Measurements from ENCODE around the gene WIF1.

Gene WIF1

DNA sequence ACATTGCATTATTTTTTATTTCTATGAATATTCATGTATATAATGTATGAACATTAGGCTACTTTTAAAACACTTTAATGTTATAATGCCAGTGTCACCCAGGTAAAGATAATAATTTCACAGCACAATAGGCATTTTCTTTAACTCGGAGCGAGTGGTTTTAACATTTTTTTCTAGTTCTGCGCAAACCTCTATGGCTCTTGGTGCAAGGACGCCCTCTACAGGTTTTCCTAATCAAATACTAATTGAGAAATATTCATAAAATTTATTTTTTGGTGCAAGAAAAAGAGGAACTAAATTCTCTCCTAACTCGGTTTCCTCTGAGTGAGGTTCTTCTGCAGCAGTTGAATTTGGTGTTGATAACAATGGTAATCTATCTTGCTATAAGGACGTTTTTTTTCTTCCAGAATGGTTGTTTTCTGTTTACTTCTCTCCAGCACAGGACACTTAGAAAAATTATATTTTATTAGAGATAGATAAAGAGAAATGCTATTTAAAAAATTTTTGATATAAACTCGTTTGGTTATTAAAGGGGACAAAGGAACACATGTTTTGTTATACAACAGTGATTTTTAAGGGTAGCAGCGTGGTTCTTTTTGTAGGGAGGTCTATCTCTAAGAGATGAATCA is 2.4 kb upstream of the WIF1 start:
- no peak overlapping the region for H3K27ac ChIP-seq
- DNase-seq (ENCODE audit: low read depth, low spot score), result no peak

DNA sequence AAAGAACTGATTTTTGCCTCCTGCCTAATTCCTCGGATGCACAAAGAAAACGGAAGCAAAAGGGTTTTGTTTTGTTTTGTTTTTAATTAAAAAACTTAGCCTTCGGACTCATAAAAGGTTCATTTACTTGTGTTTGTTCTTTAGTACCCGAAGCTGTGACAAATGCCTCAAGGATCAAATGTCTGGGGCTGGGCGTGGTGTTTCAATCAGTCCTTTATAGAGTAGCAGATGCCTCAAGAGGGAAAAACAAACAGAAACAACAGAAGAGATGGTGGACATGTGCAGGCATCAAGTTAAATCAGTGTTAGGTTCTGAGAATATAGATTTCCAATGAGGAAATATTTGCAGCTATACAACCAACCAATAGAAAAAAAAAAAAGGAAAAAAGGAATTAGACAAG is 1.6 kb upstream of the WIF1 start:
- no peak overlapping the region for H3K27ac ChIP-seq
- no peak for DNase-seq (ENCODE audit: low read depth, low spot score)

DNA sequence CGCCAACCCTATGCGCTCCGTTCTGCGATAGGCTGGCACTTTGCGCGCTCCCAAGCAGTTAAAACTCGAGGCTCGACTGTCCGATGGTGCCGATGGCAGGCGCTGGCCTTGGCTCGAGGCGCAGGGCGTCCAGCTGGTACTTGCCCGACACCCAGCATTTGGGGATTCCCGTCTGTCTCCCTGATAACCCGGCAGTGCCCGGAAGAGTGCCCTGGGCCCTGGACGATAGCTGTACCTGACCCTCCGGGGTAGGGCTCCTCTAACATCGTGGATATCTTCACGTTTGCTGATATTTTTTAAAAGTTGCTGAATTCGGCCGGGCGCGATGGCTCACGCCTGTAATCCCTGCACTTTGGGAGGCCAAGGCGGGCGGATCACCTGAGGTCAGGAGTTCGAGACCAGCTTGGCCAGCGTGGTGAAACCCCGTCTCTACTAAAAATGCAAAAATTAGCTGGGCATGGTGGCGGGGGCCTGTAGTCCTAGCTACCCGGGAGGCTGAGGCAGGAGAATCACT is 908 bp upstream of the WIF1 start:
- no peak for DNase-seq (ENCODE audit: low read depth, low spot score)
- no peak overlapping the region for H3K27ac ChIP-seq

DNA sequence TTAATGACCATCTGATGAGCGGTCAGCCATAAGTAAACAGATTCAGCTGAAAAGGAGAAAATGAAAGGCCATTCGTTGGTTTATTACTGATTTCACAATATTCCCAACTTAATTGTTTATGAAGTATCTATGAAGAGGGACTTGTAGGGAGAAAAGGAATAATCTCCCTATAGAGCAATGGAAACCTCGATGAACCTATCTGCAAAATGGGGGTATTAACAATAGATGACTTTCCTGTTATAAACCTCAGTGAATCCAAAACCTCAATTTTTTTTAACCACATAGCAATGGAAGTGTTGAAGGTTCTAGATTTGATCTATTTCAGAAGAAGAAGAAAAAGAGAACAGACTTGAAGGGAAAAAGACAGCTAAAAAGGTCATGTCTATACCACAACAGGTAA is 2.0 kb downstream of the WIF1 start:
- no peak for DNase-seq (ENCODE audit: low read depth, low spot score)
- H3K27ac ChIP-seq, result no peak overlapping the region

DNA sequence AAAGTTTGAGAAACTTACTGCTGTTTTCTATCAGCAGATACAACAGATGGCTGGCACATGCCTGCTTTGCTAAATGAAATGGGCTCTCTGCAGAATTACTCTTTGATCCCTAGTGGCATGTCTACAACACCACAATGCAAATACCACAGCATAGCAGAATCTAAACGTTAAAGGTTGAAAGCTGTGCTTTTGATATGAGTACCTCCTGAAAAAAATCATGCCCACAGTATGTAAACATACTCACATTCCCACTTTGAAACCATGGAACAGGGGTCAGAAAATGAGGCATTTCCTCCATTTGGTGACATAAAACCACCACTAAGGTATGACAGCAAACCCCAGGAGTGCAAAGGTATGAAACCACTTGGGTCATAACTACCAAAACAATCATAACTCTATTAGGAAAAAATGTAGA is 7.5 kb downstream of the WIF1 start:
- H3K27ac ChIP-seq, result no peak overlapping the region
- no peak for DNase-seq (ENCODE audit: low read depth, low spot score)

DNA sequence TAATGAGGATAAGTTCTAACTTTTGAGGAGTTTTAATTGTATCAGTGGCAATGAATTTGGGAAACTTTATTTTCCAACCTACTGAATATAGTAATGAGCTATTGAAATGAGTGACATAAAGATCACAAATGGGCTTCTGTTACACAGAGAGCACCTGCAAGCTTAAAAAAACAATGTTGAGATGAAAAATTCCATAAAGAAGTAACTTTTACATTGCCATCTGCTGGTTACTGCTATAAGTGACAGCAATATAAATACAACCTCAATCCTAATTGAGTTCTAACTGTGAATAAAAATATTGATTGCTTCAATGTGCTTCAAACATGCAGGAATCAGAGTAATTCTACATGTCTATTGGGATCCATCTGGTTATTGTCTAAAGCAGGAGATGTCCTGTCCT is 14.2 kb downstream of the WIF1 start:
- DNase-seq (ENCODE audit: low read depth, low spot score), result no peak
- no peak overlapping the region for H3K27ac ChIP-seq

DNA sequence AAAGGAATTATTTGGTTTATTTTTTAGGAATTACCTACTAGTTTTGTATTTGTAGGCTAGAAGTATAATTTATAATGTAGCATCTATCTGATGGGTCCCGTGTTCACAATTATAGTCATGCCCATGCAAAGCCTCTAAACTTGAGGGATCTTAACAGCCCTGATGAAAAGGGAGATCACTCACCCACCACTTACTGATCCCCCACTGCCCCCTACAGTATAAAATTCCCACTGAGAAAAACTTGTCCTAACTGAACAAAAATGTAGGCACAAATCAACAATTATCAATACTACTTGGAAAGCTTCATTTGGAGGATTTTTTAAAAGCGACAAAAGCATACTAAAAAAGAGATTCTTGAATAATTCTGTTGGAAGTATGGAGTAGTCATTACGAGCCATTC is 21.0 kb downstream of the WIF1 start:
- no peak for DNase-seq (ENCODE audit: low read depth, low spot score)
- no peak overlapping the region for H3K27ac ChIP-seq

DNA sequence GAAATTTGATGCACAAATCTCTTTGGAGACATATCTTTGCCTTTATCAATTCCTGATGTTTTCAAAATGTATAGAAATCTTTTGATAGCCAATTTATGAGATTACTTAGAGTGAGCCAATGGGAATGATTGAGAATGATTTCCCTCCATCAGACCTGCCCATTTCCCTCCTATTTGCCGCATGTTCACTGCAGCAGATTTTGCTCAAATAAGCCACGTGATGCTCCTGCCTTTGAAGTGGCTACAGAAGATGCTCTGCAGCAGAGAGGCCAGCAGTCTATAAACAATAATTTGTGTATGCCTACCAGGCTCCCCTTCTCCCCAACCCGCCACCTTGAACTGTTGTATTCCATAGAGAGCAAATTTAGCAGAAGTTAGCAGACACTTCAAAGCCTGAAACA is 21.9 kb downstream of the WIF1 start:
- DNase-seq (ENCODE audit: low read depth, low spot score), result no peak
- H3K27ac ChIP-seq, result no peak overlapping the region

DNA sequence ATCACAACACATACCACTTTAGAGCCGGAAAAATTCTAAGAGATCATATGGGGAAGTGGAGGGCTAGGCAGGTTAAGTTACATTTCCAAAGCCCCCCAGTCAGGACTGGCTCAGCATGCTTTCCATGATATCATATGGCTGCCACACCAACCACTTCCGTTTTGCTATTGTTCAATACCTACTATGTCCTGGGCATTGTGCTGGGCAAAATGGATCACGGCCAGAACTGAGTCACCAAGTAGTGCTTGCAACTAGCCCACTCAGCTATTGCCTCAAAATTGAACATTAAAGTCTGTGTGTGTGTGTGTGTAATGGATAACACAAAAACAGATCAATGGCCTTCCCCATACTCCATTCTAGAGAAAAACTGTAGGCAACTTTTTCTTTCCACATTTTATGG is 22.7 kb downstream of the WIF1 start:
- DNase-seq (ENCODE audit: low read depth, low spot score), result no peak
- no peak overlapping the region for H3K27ac ChIP-seq

DNA sequence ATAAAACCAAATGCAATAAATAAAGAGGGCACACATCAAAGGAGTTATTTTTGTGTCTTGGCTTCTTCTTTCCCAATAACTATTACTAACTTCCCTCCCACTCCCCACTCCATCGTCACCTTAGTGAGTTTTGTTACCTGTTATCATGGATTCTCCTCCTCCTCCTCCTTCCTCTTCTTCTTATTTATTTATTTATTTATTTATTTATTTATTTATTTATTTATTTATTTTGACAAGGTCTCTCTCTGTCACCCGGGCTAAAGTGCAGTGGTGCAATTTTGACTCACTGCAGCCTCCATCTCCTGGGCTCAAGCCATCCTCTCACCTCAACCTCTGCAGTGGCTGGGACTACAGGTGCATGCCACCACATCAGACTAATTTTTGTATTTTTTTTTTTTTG is 26.4 kb downstream of the WIF1 start:
- no peak overlapping the region for H3K27ac ChIP-seq
- no peak for DNase-seq (ENCODE audit: low read depth, low spot score)

DNA sequence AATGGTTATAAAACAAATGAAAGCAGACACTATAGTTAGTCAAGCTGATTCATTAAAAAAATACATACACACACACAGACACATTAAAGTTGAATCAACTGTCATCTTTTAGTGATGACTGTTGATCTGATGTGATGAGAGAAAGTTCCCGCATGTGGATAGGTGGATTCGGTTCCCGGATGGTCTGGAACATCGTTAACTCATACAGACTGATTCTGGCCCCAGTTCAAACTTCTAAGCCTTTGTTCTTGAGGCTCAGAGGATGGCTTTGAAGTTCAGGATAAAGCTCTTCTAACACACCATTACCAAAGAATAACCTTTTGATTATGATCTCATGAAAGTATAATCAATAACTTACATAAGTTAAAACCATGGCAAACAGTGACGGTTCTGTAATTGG is 27.5 kb downstream of the WIF1 start:
- H3K27ac ChIP-seq, result no peak overlapping the region
- DNase-seq (ENCODE audit: low read depth, low spot score), result no peak

DNA sequence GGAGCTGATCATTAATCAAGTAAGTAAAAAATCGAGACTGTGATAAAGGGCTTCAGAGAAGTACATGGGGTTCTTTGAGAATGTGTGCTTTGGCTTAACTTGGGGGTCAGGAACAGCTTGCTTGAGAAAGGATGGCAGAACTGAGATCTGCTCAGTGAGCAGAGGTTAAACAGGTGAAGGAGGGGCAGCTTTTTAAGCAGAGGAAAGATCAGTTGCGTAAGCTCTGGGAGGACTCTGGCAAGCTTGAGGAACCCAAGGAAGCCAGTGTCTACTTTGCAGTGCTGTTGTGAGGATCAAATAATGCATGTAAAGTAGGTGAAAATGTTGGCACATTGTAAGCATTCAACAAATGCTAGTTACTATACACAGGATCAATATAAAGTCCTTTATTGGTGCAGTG is 30.6 kb downstream of the WIF1 start:
- no peak overlapping the region for H3K27ac ChIP-seq
- DNase-seq (ENCODE audit: low read depth, low spot score), result no peak

DNA sequence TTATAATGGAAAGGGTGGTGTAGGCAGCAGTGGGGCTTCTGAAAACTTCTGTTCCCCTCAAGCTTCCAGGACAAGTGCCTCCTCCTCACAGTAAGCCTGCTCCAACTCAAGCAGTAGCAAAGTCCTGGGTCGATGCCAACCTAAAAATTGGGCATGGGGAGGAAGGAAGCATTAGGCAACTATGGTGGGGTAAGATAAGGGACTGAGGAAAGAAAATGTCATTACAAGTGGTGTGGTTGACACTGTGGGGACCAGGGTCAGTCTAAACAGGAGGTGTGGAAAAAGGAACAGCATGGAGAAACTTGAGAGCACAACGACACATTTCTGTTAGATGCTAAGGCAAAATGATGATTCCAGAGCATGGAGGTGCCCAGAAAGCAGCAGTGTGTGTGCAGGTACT is 34.9 kb downstream of the WIF1 start:
- no peak overlapping the region for H3K27ac ChIP-seq
- no peak for DNase-seq (ENCODE audit: low read depth, low spot score)

DNA sequence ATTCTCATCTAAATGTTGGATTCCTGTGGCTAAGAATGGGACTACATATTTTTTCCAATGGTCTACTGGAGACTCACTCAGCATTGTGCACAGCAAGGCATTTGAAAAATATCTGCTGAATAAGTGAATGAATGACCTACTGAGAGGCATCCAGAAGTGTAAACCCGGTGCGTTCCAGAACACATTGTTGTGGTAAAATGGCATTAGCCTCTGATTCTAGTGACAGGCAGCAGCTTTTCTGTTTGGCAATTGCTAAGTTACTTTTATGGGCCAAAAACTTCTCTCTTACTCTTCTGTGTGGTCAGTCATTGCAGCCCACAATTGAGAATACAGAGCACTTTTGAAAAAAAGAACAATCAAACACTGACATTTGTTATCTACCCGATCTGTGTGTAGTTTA is 36.5 kb downstream of the WIF1 start:
- H3K27ac ChIP-seq, result no peak overlapping the region
- no peak for DNase-seq (ENCODE audit: low read depth, low spot score)

DNA sequence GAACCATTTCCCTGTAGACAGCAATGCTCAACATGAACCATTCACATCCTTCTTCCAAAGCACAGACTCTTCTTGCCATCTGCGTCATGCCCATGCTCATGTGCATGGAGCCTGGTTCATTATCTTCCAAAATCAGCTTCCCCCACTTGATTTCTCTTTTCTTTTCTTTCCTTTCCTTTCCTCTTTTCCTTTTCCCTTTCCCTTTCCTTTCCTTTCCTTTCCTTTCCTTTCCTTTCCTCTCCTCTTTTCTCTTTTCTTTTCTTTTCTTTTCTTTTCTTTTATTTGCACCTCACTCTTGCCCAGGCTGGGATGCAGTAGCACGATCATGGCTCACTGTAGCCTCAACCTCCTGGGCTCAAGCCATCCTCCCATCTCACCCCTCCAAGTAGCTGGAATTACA is 37.5 kb downstream of the WIF1 start:
- H3K27ac ChIP-seq, result no peak overlapping the region
- no peak for DNase-seq (ENCODE audit: low read depth, low spot score)

DNA sequence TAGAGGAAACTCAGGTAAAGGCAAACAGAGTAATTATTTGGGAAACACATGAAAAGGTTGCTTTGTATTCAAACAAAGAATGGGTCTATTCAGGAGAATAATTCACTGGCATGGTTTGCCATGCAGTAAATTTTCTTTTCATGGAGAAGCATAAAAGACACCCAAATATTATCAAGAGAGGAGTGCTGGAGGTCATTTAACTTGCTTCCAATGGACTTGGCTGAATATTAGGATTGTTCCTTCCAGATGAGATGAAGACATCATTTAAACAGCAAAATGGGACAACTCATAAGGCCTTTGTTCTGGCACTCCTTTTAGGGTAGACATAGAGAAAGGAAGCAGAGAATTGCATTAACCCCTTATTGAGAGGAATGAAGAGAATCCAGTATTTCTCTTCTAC is 38.7 kb downstream of the WIF1 start:
- H3K27ac ChIP-seq, result no peak overlapping the region
- no peak for DNase-seq (ENCODE audit: low read depth, low spot score)

DNA sequence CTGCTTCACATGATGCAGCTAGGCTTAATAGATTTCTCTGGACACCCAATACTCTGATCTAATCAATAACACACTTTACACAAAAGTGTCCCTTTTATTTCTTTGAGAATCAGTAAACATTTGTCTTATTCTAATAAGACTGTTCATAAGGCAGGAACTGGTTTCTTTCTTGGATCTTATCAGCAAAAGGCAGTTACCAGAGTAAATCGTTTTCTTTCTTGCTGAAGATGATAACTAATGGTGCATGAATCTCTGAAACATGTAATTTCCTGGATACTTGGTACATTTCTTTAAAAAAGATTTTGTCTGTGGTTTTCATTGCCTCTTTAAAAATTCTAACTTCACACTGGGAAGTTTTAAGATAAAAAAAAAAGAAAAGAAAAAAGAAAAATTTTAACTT is 39.6 kb downstream of the WIF1 start:
- no peak overlapping the region for H3K27ac ChIP-seq
- DNase-seq (ENCODE audit: low read depth, low spot score), result no peak

DNA sequence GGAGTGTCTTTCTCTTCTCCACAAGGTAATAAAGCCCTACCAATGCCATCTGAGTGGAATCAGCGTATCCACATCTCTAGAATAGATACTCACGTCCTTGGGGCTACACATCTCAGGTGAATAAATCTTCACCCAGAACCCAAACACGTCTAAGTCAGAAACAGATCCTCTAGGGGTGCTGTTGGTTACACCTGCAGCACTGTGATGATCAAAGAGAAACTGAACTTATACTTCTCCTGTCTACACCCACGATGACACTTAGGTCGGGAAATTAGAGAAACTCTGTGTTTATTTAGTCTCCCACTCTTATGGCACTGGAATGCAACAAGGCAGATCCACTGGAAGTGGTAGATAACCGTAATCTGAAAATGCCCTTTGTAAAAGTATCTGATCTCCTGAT is 46.2 kb downstream of the WIF1 start:
- DNase-seq (ENCODE audit: low read depth, low spot score), result no peak
- H3K27ac ChIP-seq, result no peak overlapping the region

DNA sequence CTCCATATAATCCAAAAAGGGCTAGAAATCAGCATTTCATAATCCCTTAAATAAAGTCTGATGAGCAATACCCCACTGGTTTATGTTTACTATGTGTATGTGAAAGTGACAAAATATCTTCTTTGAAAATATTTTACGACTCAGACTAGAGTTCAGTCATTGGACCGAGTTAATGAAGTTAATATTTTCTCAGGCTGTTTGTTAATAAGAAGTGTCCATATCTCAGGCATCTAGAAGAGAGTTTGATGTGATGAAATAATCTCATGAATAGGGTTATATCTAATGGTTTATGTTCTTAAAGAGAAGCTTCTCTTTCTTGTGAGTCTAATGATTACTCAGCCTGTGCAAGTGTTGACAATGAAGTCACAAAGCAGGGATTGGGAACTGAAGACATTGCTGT is 51.8 kb downstream of the WIF1 start:
- DNase-seq (ENCODE audit: low read depth, low spot score), result no peak

DNA sequence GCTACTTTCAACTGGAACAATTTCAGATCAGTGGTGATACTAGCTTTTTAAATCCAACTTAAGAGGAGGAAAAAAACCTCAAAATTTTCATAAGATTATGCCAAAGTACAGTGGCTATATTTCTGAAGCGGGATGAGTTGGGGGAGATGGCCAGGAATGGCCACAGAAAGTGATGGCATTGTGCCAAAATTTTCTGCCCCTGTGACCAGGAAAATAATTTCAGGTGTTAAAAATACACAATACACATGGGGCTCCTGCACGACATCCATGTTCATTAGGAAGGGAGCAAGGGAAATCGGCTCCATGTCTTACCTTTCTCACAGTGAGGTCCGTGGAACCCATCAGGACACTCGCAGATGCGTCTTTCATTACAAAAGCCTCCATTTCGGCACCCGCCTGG is 53.7 kb downstream of the WIF1 start:
- DNase-seq (ENCODE audit: low read depth, low spot score), result no peak
- H3K27ac ChIP-seq, result no peak overlapping the region

More for the DNA sequence above, 51.8 kb downstream of the WIF1 start:
- no peak overlapping the region for H3K27ac ChIP-seq

DNA sequence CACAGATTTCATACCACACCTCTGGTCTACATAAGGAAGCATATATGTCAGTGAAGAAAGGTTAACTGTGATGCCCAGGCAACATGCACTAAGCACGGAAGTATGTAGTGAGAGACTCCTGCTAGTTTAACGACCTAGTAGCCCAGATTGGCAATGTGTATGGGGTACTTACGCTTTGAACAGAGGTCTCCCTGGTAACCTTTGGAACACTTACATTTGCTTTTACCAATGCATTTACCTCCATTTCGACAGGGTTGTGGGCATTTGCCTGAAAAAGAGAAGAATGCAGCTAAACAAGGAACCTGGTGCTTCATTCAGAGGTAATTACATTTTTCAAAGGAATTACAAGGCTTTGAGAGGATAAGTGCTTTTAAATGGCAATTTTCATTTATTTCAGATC is 65.2 kb downstream of the WIF1 start:
- no peak overlapping the region for H3K27ac ChIP-seq
- no peak for DNase-seq (ENCODE audit: low read depth, low spot score)

DNA sequence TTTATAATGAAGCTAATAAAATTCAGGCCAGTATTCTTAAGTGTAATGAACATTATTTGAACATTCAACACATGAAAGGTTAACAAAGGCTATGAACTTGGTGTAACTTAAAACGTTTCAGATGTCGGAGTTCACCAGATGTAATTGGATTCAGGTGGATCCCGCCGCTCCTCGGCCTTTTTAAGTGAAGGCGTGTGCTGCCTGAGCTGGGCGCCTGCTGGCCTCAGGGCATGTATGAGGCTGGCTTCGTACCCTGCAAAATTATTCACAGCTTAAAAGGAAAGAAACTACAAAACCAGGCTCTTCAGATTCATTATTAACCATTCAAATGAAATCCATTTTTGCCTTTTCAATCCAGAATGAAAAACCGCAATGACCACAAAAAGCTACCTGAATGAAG is 69.9 kb downstream of the WIF1 start:
- DNase-seq (ENCODE audit: low read depth, low spot score), result no peak

DNA sequence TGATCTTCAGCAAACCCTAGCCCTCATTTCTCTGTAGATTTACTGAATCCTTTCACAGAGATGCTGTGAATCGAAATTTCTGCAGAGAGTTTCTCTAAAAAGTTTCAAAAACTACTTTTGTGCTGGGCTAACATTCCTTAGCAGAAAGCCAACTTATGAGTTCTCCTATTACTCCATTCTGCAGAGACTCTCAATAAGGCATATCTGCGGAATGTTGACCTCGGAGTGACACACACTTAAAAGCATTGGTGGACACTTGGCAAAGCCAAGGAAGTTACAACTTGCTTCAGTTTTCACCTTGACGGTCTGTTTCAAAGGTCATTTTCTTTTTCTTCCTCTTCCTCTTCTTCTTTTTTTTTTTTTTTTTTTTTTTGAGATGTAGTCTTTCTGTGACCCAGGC is 75.8 kb downstream of the WIF1 start:
- H3K27ac ChIP-seq, result no peak overlapping the region
- no peak for DNase-seq (ENCODE audit: low read depth, low spot score)

More for the DNA sequence above, 69.9 kb downstream of the WIF1 start:
- H3K27ac ChIP-seq, result no peak overlapping the region
